B cell (primary cell): Measurements from ENCODE around the gene COQ8A. TPM values are rescaled to one million over a fixed set of nuclear protein-coding genes. Genes with fewer than 3 reads are reported as not detected.

Experiments used
- ATAC-seq: fragments of 200-7000 bp; cut with Tn5 transposase; one replicate; pipeline ENCODE4 v1.10.0; 2021; ENCODE audit warnings: low read depth, mild to moderate bottlenecking, moderate number of reproducible peaks, moderate library complexity
- CTCF ChIA-PET: fragments of 350-600 bp; sonication (Branson Sonifier 250); formaldehyde crosslinking; loops from one replicate; lab custom pipeline; 2021; ENCODE audit warnings: antibody characterized with exemption, inconsistent platforms; lab: Charles Lee
- POLR2A ChIA-PET: fragments of 350-600 bp; sonication (Branson Sonifier 250); formaldehyde crosslinking; loops from one replicate; lab custom pipeline; 2021; ENCODE audit warnings: antibody characterized with exemption; lab: Charles Lee
- DNase-seq: peaks from one replicate; pipeline ENCODE4 v3.0.0; 2013
- H2AFZ ChIP-seq: 2 replicates; pipeline ENCODE4 v1.6.1; 2012; ENCODE audit warnings: mild to moderate bottlenecking, low read depth, low read length; ENCODE audit not compliant: insufficient read depth, poor library complexity, severe bottlenecking
- H3K27ac ChIP-seq, 2 donors: 1 replicate in 1 of 2; 2 replicates in 1 of 2; pipeline ENCODE4 v1.5.1; 2012 to 2013; ENCODE audit warnings: low read length in 2 of 2, mild to moderate bottlenecking in 2 of 2, moderate library complexity in 1 of 2
- H3K27me3 ChIP-seq, 4 experiments: fragments of 200-600 bp in 1 of 4; sonication (generic) in 1 of 4; replicated peaks in 1 of 4; 1 replicate in 2 of 4; 2 replicates in 2 of 4; pipeline versions ENCODE4 v1.6.1 to v1.7.0; 2013 to 2016; ENCODE audit warnings: low read length in 3 of 4, mild to moderate bottlenecking in 2 of 4, mixed read lengths in 1 of 4, moderate library complexity in 1 of 4; ENCODE audit not compliant: insufficient read depth in 4 of 4, control insufficient read depth in 3 of 4; ENCODE audit errors: control extremely low read depth in 1 of 4
- H3K36me3 ChIP-seq, 2 experiments: replicated peaks in 1 of 2; 1 replicate in 1 of 2; 2 replicates in 1 of 2; pipeline versions ENCODE4 v1.6.1 to v1.7.1; 2013; ENCODE audit warnings: low read length in 1 of 2; ENCODE audit not compliant: insufficient read depth in 2 of 2, control insufficient read depth in 1 of 2; ENCODE audit errors: control extremely low read depth in 1 of 2, extremely low read depth in 1 of 2
- H3K4me1 ChIP-seq, 2 donors: fragments of 200-600 bp in 1 of 2; sonication (generic) in 1 of 2; 1 replicate in 1 of 2; 2 replicates in 1 of 2; pipeline versions ENCODE4 v1.5.1 to v1.6.1; 2013 to 2017; ENCODE audit warnings: low read length in 2 of 2; ENCODE audit not compliant: control insufficient read depth in 2 of 2, insufficient read depth in 2 of 2
- H3K4me2 ChIP-seq: replicated peaks from 2 replicates; pipeline ENCODE3; 2012; ENCODE audit warnings: mild to moderate bottlenecking, low read depth, low read length; ENCODE audit not compliant: poor library complexity, severe bottlenecking
- H3K4me3 ChIP-seq, 5 experiments: fragments of 200-600 bp in 1 of 5; sonication (generic) in 1 of 5; 1 replicate in 3 of 5; 2 replicates in 2 of 5; pipeline versions ENCODE4 v1.5.1 to v1.7.0; 2011 to 2016; ENCODE audit warnings: low read length in 4 of 5, mild to moderate bottlenecking in 4 of 5, low read depth in 2 of 5, control low read depth in 1 of 5, moderate library complexity in 1 of 5; ENCODE audit not compliant: insufficient read depth in 1 of 5; ENCODE audit errors: control extremely low read depth in 1 of 5, extremely low read depth in 1 of 5
- H3K79me2 ChIP-seq: fragments of 200-600 bp; sonication (generic); one replicate; pipeline ENCODE4 v1.6.0; 2016; ENCODE audit warnings: low read length; ENCODE audit not compliant: control insufficient read depth, insufficient read depth
- H3K9ac ChIP-seq: fragments of 200-600 bp; sonication (generic); 2 replicates; pipeline ENCODE4 v1.6.1; 2017; ENCODE audit warnings: mild to moderate bottlenecking, low read length, moderate library complexity
- H3K9me3 ChIP-seq, 3 donors: one replicate each; pipeline versions ENCODE4 v1.6.1 to v1.7.1; 2013; ENCODE audit warnings: low read length in 2 of 3; ENCODE audit not compliant: control insufficient read depth in 2 of 3, insufficient read depth in 1 of 3; ENCODE audit errors: control extremely low read depth in 1 of 3
- H4K20me1 ChIP-seq: 2 replicates; pipeline ENCODE4 v1.6.0; 2012; ENCODE audit warnings: mild to moderate bottlenecking, low read length; ENCODE audit not compliant: insufficient read depth, control insufficient read depth, poor library complexity, severe bottlenecking
- H3K27ac Mint-ChIP-seq: one replicate; pipeline ENCODE4 v1.8.0; 2021; ENCODE audit warnings: mixed read lengths
- H3K27me3 Mint-ChIP-seq: one replicate; pipeline ENCODE4 v1.8.0; 2021; ENCODE audit warnings: mixed read lengths
- H3K4me1 Mint-ChIP-seq: one replicate; pipeline ENCODE4 v1.8.0; 2021; ENCODE audit warnings: mixed read lengths
- H3K4me3 Mint-ChIP-seq: one replicate; pipeline ENCODE4 v1.8.0; 2021; ENCODE audit warnings: mixed read lengths
- H3K9me3 Mint-ChIP-seq: one replicate; pipeline ENCODE4 v1.8.0; 2022; ENCODE audit warnings: mixed read lengths; ENCODE audit not compliant: insufficient read depth
- EZH2 ChIP-seq: IDR thresholded peaks from 2 replicates; pipeline ENCODE4 v1.6.1; 2012; ENCODE audit warnings: borderline replicate concordance, low read depth, mild to moderate bottlenecking, moderate library complexity, low read length; ENCODE audit not compliant: insufficient read depth, poor library complexity, severe bottlenecking
- WGBS: methylation state at CpG from one replicate; pipeline ENCODE4 v1.1.5; 2013; ENCODE audit warnings: missing lambda C conversion rate; ENCODE audit not compliant: insufficient coverage; 5-methylcytosine and 5-hydroxymethylcytosine counted together
- intact Hi-C: fragments of 100-400 bp; cut with micrococcal nuclease; formaldehyde crosslinking; loops from one replicate; pipeline ENCODE4 v1.10.0; 2022
- polyA plus RNA-seq: library from polyadenylated mRNA; depleted of rRNA; stranded (reverse); fragments of >200 nt; gene quantifications from 2 replicates; pipeline ENCODE4 v1.2.3, GENCODE V29; 2012
- total RNA-seq, 2 donors: library from RNA; stranded (reverse); fragments of 120-200 nt in 1 of 2; gene quantifications; 1 replicate in 1 of 2; 2 replicates in 1 of 2; pipeline versions ENCODE4 v1.2.3 to v1.2.4, GENCODE V29; 2013 to 2022
- TF ChIP-seq, protein P1 (sequence below): fragments of 200-600 bp; IDR thresholded peaks from one replicate; pipeline ENCODE4 v1.8.0; 2022; ENCODE audit warnings: antibody characterized with exemption, mild to moderate bottlenecking

COQ8A gene
- total and polyA plus RNA-seq, 2 donors (not counting 1 experiment from before 2014, with no cell fraction given) = 44.3 to 58.2 TPM

GRCh38 chr1:226981386-226981817 lies 41.3 kb downstream of the COQ8A start:
- no peaks in the 10 kb centered on the region for H3K9me3 Mint-ChIP-seq
- Histone ChIP-seq H3K9ac (no peak overlapping the region), H3K9me3 (no peaks in the 10 kb centered on the region), H4K20me1 (peaks cover 17% of the 10 kb centered on the region), H3K4me1 (no peaks in the 10 kb centered on the region), H3K27ac (no peak overlapping the region), H3K79me2 (no peaks in the 10 kb centered on the region), H3K4me3 (no peak overlapping the region), H3K4me2 (no peak overlapping the region), H3K36me3 (peaks cover 0 to 59% of the 10 kb centered on the region in 2 experiments), H2AFZ (no peak overlapping the region), H3K27me3 (no peaks in the 10 kb centered on the region)
- no peak overlapping the region for H3K27ac Mint-ChIP-seq
- ChIA-PET CTCF (no interaction called here), POLR2A (no interaction called here)
- no peaks in the 10 kb centered on the region for H3K27me3 Mint-ChIP-seq
- no peak for DNase-seq
- no peaks in the 10 kb centered on the region for H3K4me1 Mint-ChIP-seq
- intact Hi-C loops = no loop called here
- 96% methylated on average over 8 of the region's 12 CpGs for WGBS
- no peak for ATAC-seq
- TF ChIP-seq, protein P1, sequence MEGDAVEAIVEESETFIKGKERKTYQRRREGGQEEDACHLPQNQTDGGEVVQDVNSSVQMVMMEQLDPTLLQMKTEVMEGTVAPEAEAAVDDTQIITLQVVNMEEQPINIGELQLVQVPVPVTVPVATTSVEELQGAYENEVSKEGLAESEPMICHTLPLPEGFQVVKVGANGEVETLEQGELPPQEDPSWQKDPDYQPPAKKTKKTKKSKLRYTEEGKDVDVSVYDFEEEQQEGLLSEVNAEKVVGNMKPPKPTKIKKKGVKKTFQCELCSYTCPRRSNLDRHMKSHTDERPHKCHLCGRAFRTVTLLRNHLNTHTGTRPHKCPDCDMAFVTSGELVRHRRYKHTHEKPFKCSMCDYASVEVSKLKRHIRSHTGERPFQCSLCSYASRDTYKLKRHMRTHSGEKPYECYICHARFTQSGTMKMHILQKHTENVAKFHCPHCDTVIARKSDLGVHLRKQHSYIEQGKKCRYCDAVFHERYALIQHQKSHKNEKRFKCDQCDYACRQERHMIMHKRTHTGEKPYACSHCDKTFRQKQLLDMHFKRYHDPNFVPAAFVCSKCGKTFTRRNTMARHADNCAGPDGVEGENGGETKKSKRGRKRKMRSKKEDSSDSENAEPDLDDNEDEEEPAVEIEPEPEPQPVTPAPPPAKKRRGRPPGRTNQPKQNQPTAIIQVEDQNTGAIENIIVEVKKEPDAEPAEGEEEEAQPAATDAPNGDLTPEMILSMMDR = no peak
- no peak for TF ChIP-seq EZH2
- H3K4me3 Mint-ChIP-seq = no peak overlapping the region

DNA sequence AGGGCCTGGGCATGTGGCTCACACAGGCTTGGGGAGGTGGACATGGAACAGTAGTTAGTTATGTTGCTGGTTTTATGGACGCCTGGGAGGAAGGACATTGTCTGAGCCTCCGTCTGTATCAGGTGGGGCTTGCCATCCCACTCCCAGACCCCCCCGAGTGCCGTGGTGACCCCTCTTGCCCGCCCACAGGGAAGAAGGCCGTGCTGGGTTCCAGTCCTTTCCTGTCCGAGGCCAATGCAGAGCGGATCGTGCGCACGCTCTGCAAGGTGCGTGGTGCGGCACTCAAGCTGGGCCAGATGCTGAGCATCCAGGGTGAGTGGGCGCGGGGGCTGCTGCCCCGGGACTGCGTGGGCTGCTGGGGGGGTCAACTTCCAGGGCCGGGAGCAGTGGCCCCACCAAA lies 41.7 kb downstream of the COQ8A start:
- Histone ChIP-seq H3K9me3 (no peaks in the 10 kb centered on the region), H3K27ac (no peak overlapping the region), H3K27me3 (no peaks in the 10 kb centered on the region), H3K9ac (no peak overlapping the region), H3K4me1 (no peaks in the 10 kb centered on the region), H3K79me2 (no peaks in the 10 kb centered on the region), H3K36me3 (peaks cover 0 to 60% of the 10 kb centered on the region in 2 experiments), H4K20me1 (peaks cover 17% of the 10 kb centered on the region), H3K4me2 (no peak overlapping the region), H2AFZ (no peak overlapping the region), H3K4me3 (no peak overlapping the region)
- CTCF ChIA-PET = no interaction called here
- H3K27ac Mint-ChIP-seq = no peak overlapping the region
- ATAC-seq (no peak), DNase-seq (no peak)
- TF ChIP-seq EZH2 = no peak
- TF ChIP-seq, protein P1 = no peak
- H3K4me1 Mint-ChIP-seq = no peaks in the 10 kb centered on the region
- intact Hi-C loops = no loop called here
- POLR2A ChIA-PET = no interaction called here
- 96% methylated on average over 18 of the region's 18 CpGs for WGBS
- H3K4me3 Mint-ChIP-seq = no peak overlapping the region
- H3K27me3 Mint-ChIP-seq = no peaks in the 10 kb centered on the region
- no peaks in the 10 kb centered on the region for H3K9me3 Mint-ChIP-seq
